ENCODE measurements around the gene PHACTR1.

The PHACTR1 gene

DNA sequence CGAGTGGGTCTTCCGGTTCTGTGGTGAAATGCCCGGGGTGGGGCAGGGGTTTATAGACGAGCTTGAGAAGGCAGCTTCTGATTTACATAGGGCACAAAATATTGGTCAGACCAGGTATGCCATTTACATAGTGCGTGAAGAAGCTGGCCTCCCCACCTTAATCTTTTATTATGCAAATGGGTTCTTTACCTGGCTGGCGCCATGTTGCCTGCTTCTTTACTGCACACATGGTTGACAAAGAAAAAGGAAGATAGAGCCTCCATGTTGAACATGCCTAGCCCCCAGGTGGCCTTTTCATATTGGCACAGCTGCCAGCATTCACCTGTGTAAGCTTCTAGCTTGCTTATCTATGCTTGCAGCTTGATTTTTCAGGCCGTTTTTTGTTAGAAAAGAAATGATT, 276.2 kb downstream of the PHACTR1 start:
- no peak for DNase-seq (ENCODE audit: low spot score)

DNA sequence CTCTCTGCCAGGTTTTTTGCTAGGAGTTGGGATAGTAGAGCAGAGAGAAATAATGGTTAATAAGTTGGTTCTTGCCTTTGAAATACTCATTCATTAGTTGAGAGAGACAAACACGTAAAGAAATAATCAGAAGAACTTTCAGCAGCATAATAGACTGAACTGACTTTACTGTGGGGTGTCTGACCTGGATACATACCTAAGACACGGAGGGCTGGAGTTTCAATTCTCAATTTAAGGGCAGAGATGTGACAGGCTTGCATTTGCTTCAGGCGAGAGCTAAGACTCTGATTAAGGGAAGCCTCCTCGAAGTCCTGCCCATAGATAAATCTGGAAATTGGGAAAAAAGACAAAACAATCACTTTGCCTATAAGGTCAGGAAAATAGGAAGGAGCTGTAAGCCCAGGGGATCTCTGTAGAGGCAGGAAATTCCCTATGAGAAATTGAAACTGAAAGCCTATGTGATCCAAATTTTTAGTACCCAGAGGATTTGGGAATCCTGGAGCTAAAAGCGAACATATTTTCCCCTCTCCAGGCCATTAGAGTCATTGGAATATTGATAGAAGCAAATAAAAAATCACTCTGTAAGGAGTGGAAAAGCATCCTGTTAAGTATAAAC, 276.8 kb downstream of the PHACTR1 start:
- no peak for DNase-seq (ENCODE audit: low spot score)

DNA sequence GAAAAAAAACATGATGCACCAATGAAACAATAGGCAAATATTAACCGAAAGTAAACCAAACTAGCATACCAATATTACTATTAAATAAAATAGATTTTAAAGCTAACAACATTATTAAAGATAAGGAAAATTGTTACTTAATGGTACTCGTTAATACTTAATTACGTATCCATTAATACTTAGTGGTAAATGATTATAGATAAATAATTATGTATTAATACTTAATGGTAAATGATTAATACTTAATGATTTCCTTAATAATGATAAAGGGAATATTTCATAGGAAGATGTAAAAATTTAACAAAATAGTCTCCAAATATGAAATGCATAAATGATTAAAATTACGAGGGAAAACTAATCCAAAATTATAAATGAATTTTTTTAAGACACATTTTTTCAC, 278.9 kb downstream of the PHACTR1 start:
- DNase-seq (ENCODE audit: low spot score) = no peak

DNA sequence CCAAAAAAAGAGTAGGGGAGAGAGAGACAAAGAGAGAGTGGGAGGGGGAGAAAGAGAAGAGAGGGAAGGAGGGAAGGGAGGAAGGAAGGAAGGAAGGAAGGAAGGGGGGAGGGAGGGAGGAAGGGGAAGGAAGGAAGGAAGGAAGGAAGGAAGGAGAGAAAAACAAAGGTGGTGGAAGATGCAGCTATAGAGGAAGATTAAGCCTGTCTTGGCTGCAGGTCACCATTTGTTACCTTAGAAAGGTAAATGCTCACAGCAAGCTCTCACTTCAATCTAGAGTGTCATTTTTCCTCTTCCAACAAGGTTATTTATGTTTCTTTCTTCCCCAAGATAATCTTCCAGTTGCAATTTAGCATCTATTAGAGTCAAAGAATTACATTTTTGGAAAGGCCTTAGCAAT, 284.0 kb downstream of the PHACTR1 start:
- no peak for DNase-seq (ENCODE audit: low spot score)

DNA sequence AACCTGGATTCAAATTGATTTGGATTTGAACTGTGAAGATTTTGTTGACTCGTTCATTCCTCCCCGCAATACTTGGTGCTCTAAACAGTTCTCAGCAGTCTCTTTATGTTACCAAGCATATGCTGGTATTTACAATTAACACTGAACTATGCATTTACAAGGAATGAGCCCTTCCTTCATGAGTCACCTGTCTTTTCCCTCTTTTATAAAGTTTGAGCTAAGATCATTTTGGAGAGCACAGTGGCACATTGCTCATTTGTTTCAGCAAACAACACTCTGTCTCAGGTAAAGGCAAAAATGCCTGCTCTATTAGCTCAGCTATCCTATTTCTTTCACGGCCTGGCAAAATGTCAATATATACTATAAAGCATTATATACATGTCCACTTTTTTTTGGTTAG, 285.4 kb downstream of the PHACTR1 start:
- DNase-seq (ENCODE audit: low spot score) = no peak

DNA sequence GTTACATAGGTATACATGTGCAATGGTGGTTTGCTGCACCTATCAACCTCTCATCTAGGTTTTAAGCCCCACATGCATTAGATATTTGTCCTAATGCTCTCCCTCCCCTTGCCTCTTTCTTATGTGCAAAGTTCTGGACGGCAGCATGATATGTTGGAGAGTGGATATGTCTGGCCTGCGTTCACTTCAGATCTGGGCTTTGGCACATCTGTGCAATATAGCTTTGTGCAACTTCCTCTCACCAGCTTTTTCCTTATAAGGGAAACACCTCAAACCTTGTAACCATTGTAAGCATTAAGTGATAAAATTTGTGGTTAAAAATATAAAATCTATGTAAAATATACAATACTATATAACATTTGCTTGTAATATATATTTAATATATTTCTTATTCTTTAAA, 288.0 kb downstream of the PHACTR1 start:
- no peak for DNase-seq (ENCODE audit: low spot score)

DNA sequence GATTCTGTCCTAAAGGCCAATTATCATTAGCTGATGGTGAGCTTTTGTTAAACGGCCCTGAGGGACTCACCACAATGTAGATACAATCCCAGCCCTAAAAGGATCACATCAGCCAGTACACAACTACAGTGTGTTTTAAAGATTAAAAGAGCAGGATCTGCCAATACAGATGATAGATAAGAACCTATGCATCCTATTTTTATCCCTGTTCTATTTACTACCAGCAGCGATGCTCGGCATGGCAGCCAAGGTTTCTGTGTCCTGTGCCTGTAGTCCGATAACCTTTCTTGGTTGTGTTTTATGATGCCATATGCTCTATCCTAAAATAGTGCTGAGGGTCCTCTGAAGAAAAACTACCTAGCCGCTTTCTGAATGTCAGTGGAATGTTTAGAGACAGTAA, 289.4 kb downstream of the PHACTR1 start:
- no peak for DNase-seq (ENCODE audit: low spot score)

DNA sequence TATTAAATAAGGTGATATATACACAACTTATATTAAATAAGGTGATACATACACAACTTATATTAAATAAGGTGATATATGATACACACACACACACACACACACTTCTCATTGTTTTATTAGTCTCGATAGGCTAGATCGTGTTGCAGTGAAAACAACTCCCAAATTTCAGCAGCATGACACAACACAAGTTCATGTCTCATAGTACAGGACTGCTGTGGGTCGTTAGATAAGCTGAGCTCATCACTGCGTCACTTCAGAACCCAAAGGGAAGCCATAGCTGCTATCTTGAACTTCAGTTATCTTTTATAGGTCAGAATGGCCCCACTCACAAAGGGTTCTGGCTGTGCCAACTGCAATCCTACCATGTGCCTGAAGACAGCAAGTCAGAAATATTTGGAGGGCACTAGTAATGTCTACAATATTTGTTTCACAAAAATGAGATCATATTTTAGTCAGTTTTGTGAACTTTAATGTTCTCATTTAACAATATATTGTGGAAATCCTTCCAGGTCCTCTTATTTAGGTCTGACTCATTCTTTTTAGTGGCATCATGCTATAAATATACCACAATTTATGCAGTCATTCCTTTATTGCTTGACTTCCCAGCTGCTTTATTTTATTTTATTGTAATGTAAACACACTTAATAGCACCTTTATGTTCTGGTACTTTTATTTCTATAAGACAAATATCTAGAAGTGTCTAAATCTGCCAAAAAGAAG, 290.2 kb downstream of the PHACTR1 start:
- no peak for DNase-seq (ENCODE audit: low spot score)

DNA sequence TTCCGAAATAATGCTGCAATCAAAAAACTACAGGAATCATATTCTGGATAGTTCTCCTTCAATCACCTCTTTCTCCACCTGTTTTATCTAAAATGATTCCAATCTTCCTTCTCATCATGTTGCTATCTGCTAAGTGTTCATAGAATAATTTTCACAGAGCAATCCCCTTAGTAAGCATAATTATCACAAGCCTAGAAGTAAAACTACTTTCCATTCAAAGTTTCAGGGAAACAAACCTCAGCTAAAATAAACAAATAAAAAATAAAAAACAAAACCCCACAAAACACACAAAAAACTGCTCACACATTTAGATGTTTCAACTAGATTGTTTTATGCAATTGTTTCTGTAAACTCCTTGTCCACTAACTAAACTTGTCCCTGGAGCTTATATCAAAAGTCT, 291.2 kb downstream of the PHACTR1 start:
- no peak for DNase-seq (ENCODE audit: low spot score)

DNA sequence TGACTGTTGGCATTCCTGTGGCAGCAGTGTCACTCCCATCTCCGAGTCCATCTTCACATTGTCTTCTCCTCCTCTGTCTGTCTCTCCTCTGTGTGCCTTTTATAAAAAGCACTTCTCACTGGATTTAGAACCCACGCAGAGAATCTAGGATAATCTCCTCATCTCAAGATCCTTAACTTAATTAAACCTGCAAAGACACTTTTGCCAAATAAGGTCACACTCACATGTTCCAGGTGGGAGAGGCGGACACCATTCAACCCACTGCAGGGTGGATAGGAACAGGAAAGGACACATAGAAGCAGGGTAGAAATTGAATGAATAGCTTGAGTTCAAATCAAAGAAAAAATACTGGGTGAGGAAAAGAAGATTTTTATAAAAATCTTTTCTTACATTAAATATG, 292.5 kb downstream of the PHACTR1 start:
- DNase-seq (ENCODE audit: low spot score) = no peak

DNA sequence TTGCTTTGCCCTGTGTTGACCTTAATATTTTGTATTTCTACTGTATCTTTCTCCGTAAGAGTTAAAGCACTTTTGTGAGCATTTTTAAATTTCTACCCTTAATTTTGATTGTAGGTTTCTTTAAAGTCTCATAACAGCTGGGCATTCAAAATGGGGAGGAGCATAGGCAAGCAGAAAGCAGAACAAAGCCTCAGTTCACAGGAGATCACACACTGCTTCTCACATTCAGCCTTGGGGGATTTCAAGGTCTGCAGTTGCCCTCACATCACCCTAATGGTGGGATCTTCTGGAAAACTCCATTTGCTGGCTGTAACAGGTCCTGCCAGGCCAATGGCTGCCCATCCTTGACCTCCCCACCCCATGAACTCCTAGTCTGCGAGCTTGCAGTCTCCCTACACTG, 292.9 kb downstream of the PHACTR1 start:
- no peak for DNase-seq (ENCODE audit: low spot score)

DNA sequence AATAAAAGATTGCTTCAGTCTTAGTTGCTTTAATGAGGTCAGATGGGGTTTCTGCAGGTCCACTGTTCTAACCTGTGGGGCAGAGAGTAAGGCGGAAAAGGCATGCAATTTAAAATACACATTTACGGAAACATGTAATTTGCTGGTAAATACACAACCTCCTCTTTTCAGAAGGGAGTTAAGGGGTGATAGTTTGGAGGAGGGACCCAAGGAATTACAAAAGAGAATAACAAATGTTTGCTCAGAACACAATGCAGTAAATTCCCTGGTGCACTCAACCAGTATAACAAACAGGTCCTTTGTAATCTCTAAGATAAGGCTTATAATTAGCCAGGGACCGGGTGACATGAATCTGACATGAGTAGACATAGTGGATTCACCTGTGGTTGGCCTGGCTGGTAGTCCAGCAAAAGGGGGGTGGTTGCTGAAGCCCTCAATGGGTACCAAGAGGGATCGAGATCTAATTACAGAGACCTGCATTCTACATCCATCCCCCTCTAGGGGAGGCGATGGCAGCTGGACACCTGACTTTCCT, 295.1 kb downstream of the PHACTR1 start:
- DNase-seq (ENCODE audit: low spot score) = no peak

DNA sequence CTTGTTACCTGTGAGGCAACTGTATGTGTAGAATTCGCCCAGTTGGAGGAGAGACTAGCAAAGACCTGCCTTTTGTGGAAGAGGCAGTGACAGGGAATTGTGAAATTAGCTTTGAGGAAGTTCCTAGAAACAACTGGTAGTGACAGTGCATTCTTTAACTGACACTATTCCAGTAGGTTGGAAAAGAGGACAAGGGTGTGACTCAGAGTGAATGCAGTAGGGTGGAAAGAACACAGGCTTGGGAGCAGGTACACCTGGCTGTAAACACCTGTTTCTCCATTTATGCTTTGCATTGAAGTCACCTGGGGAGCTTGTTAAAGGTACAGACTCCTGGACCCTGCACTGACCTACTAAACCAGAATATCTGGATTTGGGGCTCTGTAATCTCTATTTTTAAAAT, 295.7 kb downstream of the PHACTR1 start:
- DNase-seq (ENCODE audit: low spot score) = no peak

DNA sequence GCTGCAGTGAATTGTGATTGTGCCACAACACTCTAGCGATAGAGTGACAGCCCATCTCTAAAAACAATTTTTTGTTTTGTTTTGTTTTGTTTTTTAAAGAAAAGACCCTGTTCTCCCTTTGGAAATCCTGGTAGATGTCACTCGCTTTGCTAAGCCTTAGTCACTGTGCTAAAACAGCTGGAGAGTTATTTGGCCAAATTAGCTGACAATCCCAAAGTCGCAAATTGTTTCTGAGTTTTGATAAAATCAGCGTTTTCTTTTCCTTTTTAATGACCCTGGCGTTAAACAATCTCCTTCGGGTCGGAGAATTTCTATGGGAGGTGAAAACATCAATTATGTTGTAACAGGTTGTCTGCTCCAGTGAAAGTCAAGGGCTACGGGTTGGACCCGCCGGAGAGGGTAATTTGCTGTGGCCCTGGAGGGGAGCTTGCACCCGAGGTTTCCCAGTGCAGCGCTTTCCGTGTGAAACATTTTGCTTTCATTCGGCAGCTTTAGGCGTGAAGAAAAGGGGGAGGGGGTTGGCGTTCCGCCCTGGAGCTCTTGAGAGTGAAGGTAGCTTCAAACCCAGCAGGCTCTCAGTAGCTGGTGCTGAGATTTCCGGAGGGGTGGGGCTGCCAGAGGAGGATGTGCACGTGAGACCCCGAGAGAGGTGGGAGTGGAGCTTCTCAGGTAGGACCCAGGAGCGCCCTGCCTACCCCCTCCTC, 296.6 kb downstream of the PHACTR1 start:
- DNase-seq (ENCODE audit: low spot score) = no peak

DNA sequence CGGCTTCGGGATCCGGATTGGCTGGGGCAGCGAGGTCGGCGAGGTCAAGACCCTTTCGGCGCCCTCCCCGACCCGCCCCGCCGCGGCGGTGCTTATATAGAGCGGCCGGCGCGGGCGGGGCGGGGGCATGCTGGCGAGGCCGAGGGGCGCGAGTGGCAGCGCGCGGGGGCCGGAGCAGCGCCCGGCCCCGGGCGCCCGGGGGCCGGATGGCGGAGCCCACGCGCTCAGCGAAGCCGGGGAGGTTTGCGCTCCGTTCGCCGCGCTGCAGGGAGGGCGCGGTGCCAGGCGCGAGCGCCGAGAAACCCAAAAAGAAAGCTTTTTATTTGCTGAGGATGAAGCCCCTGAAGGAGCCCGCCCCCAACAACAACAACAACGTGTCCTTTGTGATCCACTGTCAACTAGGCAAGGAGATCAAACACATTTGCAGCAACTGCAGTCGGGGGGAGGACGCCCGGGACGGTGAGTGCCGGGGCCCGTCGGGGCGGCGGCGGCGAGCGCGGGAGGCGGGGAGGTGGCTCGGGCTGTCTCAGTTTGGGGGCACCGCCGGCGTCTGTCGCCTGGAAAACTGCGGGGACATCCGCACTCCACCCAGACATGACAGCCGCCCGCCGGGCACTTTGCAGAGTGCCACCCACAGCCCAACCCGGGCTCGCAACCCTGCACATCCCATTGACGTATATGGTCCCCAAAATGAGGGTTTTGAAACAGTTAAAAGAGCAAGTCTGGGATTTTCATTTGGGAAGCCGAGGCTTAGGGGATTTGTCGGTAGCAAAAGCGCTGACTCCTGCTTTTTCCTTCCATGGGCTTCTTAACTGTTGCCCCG, 297.3 kb downstream of the PHACTR1 start:
- DNase-seq (ENCODE audit: low spot score) = no peak

DNA sequence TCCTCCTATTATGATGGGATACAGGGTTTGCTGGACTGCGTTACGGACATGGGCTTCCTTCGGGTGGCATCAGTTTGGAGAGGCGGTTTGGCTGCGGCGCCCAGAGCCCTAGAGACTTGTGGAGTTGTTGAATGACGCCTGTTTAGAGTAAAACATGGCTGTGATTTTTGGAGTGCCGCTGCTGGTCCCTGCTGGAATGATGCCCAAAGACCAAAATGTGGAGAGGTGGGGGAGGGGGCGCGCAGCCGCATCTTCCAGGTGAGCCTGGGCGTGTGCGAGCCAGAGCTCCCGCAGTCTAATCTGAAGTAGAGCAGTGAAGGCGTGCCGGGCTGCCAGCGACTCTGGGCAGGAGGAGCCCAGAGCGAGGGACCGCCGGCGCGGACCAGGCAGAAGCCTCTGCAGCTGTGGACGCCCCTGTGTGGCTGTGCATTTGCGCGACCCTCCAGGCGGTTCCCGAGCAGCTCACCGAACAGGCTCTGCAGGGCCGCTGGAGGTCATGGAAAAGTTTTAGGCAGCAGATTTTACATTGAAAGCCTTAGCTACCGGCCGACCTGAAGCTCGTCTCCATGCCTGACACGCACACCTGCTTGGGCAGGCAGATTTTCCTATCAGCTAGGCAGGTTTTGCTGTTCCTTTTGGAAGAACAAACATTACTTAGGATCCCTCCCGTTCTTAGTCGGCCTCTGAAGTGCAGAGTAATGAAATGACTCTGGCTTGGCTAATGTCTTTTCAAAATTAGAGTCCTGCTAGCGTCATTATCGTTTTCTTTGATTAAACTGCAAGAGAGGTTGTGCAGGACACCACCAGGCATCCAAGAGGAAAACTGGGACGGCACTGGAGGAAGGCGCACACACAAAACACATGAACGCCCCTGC, 298.2 kb downstream of the PHACTR1 start:
- no peak for DNase-seq (ENCODE audit: low spot score)

DNA sequence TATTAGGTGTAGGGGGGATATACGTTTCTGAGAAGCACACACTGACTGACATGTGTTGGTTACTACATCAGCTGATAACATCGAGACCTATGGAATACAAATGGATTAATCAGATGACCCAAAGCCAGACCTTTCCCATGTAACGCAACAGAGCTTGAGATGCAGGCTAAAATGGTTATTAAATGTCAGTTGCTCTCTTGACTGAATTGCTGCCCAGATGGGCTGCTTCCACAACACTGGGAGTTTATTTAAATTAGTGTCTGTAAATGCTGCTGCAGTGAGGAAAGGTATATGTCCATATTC, 298.8 kb downstream of the PHACTR1 start:
- no peak for DNase-seq (ENCODE audit: low spot score)

DNA sequence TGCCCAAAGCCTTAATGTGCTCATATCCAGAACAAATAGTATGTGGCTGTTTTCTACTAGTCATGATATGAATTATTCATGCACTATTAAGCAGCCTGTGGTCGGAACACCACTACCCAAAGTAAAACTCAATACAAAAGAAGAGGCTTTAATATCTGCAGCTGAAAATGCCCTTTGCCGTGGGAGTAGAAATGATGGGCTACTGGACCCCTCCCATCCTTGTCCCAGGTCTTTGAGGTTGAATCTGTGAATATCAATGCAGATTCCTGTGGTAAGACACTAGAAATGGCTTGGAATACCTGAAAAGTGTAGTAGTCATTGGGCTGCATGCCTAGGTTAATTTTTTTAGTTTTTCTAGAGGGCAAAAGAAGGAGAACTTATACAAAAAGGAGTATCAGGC, 308.0 kb downstream of the PHACTR1 start:
- no peak for DNase-seq (ENCODE audit: low spot score)

DNA sequence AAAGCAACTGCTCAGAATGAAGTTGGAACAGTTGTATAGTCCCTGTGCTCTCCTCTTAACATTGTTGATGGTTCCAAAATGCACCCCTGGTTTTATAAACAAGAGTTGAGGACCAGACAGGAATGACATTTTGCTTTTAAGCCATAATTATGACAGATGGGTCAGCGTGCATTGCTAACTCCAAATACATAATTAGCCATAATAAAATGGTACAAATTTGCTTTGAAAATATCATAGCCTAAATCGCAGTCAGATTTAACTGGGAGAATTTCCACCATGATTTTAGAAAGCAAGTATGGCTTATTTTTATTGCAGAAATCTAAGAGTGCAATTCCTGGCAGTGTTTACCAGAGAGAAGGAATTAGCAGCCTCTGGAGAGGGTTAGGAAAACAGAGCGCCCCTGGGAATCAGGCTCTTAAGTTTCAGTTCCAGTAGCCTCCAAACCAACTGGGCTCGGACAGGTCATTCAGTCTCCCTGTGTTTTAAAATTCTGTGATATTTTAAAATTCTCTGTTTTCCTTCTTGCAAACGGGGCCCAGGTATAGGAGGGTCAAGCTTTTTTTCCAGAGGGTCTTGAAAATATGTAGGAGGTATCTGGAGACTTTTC, 309.4 kb downstream of the PHACTR1 start:
- no peak for DNase-seq (ENCODE audit: low spot score)

DNA sequence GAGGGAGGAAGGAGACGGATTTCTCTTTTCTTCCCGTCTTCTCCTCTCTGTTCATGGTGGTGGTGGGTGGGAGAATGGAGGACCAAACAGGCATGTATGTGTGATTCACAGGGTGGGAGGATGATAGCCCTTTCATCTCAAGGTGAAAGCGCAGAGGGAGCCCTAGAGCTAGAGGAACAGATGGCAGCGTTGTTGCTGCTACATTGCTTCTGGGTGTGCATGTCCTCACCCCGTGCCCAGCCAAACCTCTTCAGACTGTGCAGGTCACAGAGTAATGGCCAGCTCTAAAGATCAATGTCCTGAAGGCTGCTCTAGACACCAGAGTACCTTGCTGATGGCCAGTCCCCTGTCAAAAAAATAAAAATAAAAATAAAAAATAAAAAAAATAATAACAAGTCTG, 310.0 kb downstream of the PHACTR1 start:
- DNase-seq (ENCODE audit: low spot score) = no peak

DNA sequence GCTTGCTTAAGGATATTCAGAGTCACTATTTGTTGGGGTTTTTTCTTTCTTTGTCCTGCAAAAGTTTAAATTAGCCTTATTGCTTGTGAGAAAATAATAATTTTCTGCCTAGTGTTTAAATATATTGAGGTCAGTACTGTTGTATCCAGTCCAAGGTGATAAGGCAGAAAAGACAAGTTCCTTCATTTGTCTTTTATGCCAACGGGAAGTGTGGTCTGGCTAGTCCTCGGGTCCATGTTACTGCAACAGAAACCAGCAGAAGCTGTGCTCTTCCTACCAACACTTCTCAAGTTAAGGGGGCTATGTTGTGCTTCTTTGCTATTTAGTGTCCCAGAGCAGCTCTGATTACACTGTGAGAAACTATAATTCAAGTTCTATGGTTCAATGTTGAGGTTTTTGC, 310.6 kb downstream of the PHACTR1 start:
- no peak for DNase-seq (ENCODE audit: low spot score)
